ENCODE measurements around the gene PELI2.

DNA sequence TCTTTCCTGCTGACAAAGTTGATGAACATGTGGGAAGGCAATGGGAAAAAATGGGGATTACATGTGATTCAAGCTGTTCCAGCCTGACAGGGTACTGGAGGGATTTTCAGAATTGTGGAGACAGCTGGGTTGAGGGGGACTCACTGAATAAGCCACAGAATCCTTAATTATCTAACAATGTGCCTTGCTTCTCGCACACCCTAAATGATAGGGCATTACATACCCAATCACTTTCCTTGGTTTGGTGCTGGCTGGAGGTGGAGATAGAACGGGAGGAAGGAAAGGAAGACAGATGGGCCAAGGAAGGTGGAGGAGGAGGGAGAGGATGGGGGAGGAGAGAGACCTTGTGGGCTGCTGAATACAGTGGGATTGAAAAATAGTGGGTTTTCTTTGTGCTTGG, 20.7 kb downstream of the PELI2 start:
- TF ChIP-seq, protein P1, sequence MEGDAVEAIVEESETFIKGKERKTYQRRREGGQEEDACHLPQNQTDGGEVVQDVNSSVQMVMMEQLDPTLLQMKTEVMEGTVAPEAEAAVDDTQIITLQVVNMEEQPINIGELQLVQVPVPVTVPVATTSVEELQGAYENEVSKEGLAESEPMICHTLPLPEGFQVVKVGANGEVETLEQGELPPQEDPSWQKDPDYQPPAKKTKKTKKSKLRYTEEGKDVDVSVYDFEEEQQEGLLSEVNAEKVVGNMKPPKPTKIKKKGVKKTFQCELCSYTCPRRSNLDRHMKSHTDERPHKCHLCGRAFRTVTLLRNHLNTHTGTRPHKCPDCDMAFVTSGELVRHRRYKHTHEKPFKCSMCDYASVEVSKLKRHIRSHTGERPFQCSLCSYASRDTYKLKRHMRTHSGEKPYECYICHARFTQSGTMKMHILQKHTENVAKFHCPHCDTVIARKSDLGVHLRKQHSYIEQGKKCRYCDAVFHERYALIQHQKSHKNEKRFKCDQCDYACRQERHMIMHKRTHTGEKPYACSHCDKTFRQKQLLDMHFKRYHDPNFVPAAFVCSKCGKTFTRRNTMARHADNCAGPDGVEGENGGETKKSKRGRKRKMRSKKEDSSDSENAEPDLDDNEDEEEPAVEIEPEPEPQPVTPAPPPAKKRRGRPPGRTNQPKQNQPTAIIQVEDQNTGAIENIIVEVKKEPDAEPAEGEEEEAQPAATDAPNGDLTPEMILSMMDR (IDR thresholded peaks at IDR 0.05) = no peak
- TF ChIP-seq, protein P2, sequence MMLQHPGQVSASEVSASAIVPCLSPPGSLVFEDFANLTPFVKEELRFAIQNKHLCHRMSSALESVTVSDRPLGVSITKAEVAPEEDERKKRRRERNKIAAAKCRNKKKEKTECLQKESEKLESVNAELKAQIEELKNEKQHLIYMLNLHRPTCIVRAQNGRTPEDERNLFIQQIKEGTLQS (CRISPR knock-in tag; conservative IDR thresholded peaks at IDR 0.05) = no peak
- no peak for TF ChIP-seq MYBL2 (CRISPR knock-in tag; IDR thresholded peaks at IDR 0.05)
- TF ChIP-seq CBFB (CRISPR knock-in tag; IDR thresholded peaks at IDR 0.05; ENCODE audit: low read depth) = no peak
- TF ChIP-seq JUN (CRISPR knock-in tag; IDR thresholded peaks at IDR 0.05) = no peak
- TF ChIP-seq, protein P3, sequence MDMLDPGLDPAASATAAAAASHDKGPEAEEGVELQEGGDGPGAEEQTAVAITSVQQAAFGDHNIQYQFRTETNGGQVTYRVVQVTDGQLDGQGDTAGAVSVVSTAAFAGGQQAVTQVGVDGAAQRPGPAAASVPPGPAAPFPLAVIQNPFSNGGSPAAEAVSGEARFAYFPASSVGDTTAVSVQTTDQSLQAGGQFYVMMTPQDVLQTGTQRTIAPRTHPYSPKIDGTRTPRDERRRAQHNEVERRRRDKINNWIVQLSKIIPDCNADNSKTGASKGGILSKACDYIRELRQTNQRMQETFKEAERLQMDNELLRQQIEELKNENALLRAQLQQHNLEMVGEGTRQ (CRISPR knock-in tag; IDR thresholded peaks at IDR 0.05) = no peak
- TF ChIP-seq, protein P4, sequence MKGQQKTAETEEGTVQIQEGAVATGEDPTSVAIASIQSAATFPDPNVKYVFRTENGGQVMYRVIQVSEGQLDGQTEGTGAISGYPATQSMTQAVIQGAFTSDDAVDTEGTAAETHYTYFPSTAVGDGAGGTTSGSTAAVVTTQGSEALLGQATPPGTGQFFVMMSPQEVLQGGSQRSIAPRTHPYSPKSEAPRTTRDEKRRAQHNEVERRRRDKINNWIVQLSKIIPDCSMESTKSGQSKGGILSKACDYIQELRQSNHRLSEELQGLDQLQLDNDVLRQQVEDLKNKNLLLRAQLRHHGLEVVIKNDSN (CRISPR knock-in tag; IDR thresholded peaks at IDR 0.05) = no peak
- no peak for TF ChIP-seq ETV6 (CRISPR knock-in tag; IDR thresholded peaks at IDR 0.05)
- TF ChIP-seq TEAD4 (CRISPR knock-in tag; IDR thresholded peaks at IDR 0.05) = no peak
- TF ChIP-seq NR1H2 (CRISPR knock-in tag; IDR thresholded peaks at IDR 0.05) = no peak
- TF ChIP-seq, protein P5, sequence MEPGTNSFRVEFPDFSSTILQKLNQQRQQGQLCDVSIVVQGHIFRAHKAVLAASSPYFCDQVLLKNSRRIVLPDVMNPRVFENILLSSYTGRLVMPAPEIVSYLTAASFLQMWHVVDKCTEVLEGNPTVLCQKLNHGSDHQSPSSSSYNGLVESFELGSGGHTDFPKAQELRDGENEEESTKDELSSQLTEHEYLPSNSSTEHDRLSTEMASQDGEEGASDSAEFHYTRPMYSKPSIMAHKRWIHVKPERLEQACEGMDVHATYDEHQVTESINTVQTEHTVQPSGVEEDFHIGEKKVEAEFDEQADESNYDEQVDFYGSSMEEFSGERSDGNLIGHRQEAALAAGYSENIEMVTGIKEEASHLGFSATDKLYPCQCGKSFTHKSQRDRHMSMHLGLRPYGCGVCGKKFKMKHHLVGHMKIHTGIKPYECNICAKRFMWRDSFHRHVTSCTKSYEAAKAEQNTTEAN (CRISPR knock-in tag; IDR thresholded peaks at IDR 0.05) = no peak
- TF ChIP-seq GABPB1 (CRISPR knock-in tag; IDR thresholded peaks at IDR 0.05) = no peak
- TF ChIP-seq IRF2 (CRISPR knock-in tag; IDR thresholded peaks at IDR 0.05; ENCODE audit: borderline replicate concordance, low read depth) = no peak

Data from WTC11 (cell line).